MM.1S (cell line): ENCODE measurements around the gene ABHD3.

Source experiments
- CTCF ChIP-seq: fragments of 300-600 bp; sonication (generic); IDR thresholded peaks from 2 replicates; pipeline ENCODE4 v1.5.1; 2016; ENCODE audit warnings: antibody characterized with exemption, low read length, mixed read lengths
- EZH2 ChIP-seq: fragments of 300-600 bp; sonication (generic); optimal IDR thresholded peaks from 2 replicates; pipeline ENCODE3; 2017; ENCODE audit warnings: low read depth, mild to moderate bottlenecking, antibody characterized with exemption, low read length, mixed read lengths
- EZH2phosphoT487 ChIP-seq: fragments of 300-600 bp; sonication (generic); IDR thresholded peaks from 2 replicates; pipeline ENCODE4 v1.6.1; 2018; ENCODE audit warnings: antibody characterized with exemption, low read length

GRCh38 chr18:21629089-21629832 is 75.3 kb downstream of the ABHD3 start:
- TF ChIP-seq CTCF (no peak), EZH2 (no peak), EZH2phosphoT487 (no peak)
